ENCODE measurements around the gene AKAP13. TPM values are rescaled to one million over a fixed set of nuclear protein-coding genes. Genes with fewer than 3 reads are reported as not detected.

Gene AKAP13
- total and polyA plus RNA-seq, 7 donors = 18.2 to 126 (median 93.7) TPM

GRCh38 chr15:85627213-85627935 is 247.0 kb downstream of the AKAP13 start:
- DNase-seq (no peak), ATAC-seq (no peak)
- H3K9me3 ChIP-seq = no peaks in the 10 kb centered on the region
- H3K36me3 ChIP-seq (ENCODE audit: insufficient read depth in 1 of 2, low read depth in 1 of 2) = peaks cover 0 to 8% of the 10 kb centered on the region in 2 donors
- H3K4me3 ChIP-seq = no peak overlapping the region
- H3K4me1 ChIP-seq = peaks cover 58% of the 10 kb centered on the region
- no peak for TF ChIP-seq CTCF (IDR thresholded peaks at IDR 0.05)
- H3K27ac ChIP-seq = peak overlapping the region; percentile 4
- WGBS, 3 donors = 78 to 86% (median 82%) methylated on average over 6 of the region's 6 CpGs
- H3K27me3 ChIP-seq (ENCODE audit: insufficient read depth in 3 of 3, low read length in 2 of 3) = no peaks in the 10 kb centered on the region
- intact Hi-C loops (cut with DNase I) = no loop called here

- Histone ChIP-seq H3K4me1 (peaks cover 37% of the 10 kb centered on the region), H3K36me3 (ENCODE audit: insufficient read depth in 1 of 2, low read depth in 1 of 2) (peaks cover 0 to 8% of the 10 kb centered on the region in 2 donors), H3K27ac (no peak overlapping the region), H3K9me3 (no peaks in the 10 kb centered on the region), H3K27me3 (ENCODE audit: insufficient read depth in 3 of 3, low read length in 2 of 3) (no peaks in the 10 kb centered on the region), H3K4me3 (no peak overlapping the region)
- TF ChIP-seq CTCF (IDR thresholded peaks at IDR 0.05) = no peak
- DNase-seq (no peak), ATAC-seq (no peak)
- 88 to 94% (median 94%) methylated on average over 4 of the region's 4 CpGs for WGBS, 3 donors
- intact Hi-C loops (cut with DNase I) = no loop called here
Measured at GRCh38 chr15:85630311-85630710, 249.9 kb downstream of the AKAP13 start.

GRCh38 chr15:85631018-85631417 is 250.6 kb downstream of the AKAP13 start:
- H3K36me3 ChIP-seq (ENCODE audit: insufficient read depth in 1 of 2, low read depth in 1 of 2) = peaks cover 0 to 8% of the 10 kb centered on the region in 2 donors
- intact Hi-C loops (cut with DNase I) = no loop called here
- DNase-seq = no peak

GRCh38 chr15:85632014-85632413 is 251.6 kb downstream of the AKAP13 start:
- no peaks in the 10 kb centered on the region for H3K27me3 ChIP-seq (ENCODE audit: insufficient read depth in 3 of 3, low read length in 2 of 3)
- no peak overlapping the region for H3K4me3 ChIP-seq
- 75 to 92% (median 77%) methylated on average over 4 of the region's 4 CpGs for WGBS, 3 donors
- no peak for DNase-seq
- no peaks in the 10 kb centered on the region for H3K9me3 ChIP-seq
- no peak for ATAC-seq
- intact Hi-C loops (cut with DNase I) = no loop called here
- H3K4me1 ChIP-seq = peaks cover 21% of the 10 kb centered on the region
- H3K36me3 ChIP-seq (ENCODE audit: insufficient read depth in 1 of 2, low read depth in 1 of 2) = peaks cover 0 to 2% of the 10 kb centered on the region in 2 donors
- TF ChIP-seq CTCF (IDR thresholded peaks at IDR 0.05) = no peak
- no peak overlapping the region for H3K27ac ChIP-seq

More at GRCh38 chr15:85631018-85631417, 250.6 kb downstream of the AKAP13 start:
- Histone ChIP-seq H3K27ac (no peak overlapping the region), H3K9me3 (no peaks in the 10 kb centered on the region), H3K4me1 (peaks cover 30% of the 10 kb centered on the region), H3K4me3 (no peak overlapping the region), H3K27me3 (ENCODE audit: insufficient read depth in 3 of 3, low read length in 2 of 3) (no peaks in the 10 kb centered on the region)
- ATAC-seq = peak in 2 of 4 donors; percentile 40 to 42
- TF ChIP-seq CTCF (IDR thresholded peaks at IDR 0.05) = no peak
- WGBS, 3 donors = 51 to 68% (median 55%) methylated on average over 2 of the region's 2 CpGs

- DNase-seq = no peak
- H3K4me1 ChIP-seq = peaks cover 31% of the 10 kb centered on the region
- no peak for TF ChIP-seq CTCF (IDR thresholded peaks at IDR 0.05)
- no peaks in the 10 kb centered on the region for H3K27me3 ChIP-seq (ENCODE audit: insufficient read depth in 3 of 3, low read length in 2 of 3)
- intact Hi-C loops (cut with DNase I) = no loop called here
- no peak overlapping the region for H3K4me3 ChIP-seq
- no peak for ATAC-seq
- no peaks in the 10 kb centered on the region for H3K36me3 ChIP-seq (ENCODE audit: insufficient read depth in 1 of 2, low read depth in 1 of 2)
- H3K27ac ChIP-seq = no peak overlapping the region
- no peaks in the 10 kb centered on the region for H3K9me3 ChIP-seq
Measured at GRCh38 chr15:85633859-85634258, 253.5 kb downstream of the AKAP13 start.
